ENCODE measurements around the gene P3H3. TPM values are rescaled to one million over a fixed set of nuclear protein-coding genes. Genes with fewer than 3 reads are reported as not detected.
A peak's percentile ranks its signal among the peaks of the same experiment; 100 is the strongest.

The P3H3 gene
- total and polyA plus RNA-seq, 9 of the 15 experiments (the other 6 are each of a cell fraction or from before 2014, with no cell fraction given), result 0.03 to 15.0 (median 4.8) TPM

DNA sequence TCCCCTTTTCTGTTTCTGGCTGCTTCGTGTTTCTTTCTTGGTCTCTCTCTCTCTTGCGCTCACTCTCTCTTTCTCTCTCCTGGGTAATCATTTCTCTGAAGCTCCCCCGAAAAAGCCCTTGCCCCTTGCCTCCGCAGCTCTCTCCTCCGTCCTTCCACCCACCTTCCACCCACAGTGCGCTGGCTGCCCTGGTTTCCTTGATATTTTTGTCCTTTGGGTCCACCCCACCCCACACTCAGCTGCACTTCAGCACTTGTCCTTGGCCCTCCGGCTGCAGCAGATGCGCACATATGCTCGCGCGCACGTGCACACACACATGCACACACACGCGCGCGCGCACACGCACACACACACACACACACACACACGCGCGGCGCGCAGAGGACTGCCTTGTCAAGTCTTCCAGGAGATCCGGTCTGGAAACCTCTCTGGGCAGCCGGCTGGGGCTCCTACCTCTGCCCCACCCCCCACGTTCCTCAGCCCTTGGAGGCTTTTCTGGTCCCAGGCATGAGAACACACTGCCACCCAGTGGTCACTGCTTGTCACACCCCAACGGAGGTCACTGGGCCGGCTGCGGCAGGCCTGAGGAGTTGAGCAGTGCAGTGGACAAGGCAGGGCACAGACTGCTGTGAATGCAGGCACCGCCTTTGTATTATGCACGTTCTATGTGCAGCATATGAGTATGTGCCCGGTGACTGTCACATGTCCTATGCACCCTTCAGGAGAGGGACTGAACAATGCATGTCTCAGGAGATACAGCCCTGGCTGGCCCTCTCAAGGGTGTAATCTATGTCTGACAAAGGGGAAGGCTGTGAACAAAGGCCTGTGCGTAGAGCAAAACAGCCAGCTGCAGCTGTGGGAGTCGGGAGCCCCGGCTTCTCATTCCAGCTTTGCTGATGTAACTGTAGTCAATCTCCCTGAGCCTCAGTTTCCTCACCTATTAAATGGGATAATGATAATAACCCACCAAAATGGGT lies 49.3 kb upstream of the P3H3 start (continued):
- TF ChIP-seq ESRRB (CRISPR knock-in tag; IDR thresholded peaks at IDR 0.05; ENCODE audit: borderline replicate concordance) (no peak), SMAD3 (CRISPR knock-in tag; conservative IDR thresholded peaks at IDR 0.05) (no peak), NFE2L1 (tag; IDR thresholded peaks at IDR 0.05; ENCODE audit: borderline replicate concordance, low read depth) (no peak), SMARCA5 (IDR thresholded peaks at IDR 0.05) (no peak), ELF2 (CRISPR knock-in tag; IDR thresholded peaks at IDR 0.05) (no peak), RBM17 (IDR thresholded peaks at IDR 0.05; ENCODE audit: borderline replicate concordance, low read depth, low read length) (no peak), GATAD2A (IDR thresholded peaks at IDR 0.05) (no peak), CHD1 (IDR thresholded peaks at IDR 0.05; ENCODE audit: low read length) (no peak), SMARCC2 (IDR thresholded peaks at IDR 0.05; ENCODE audit: low read depth) (no peak), MTA1 (IDR thresholded peaks at IDR 0.05; ENCODE audit: borderline replicate concordance) (peak; percentile 51; the same call in 1 of the 2 replicates), TCF7 (IDR thresholded peaks at IDR 0.05; ENCODE audit: borderline replicate concordance) (no peak), RAD51 (IDR thresholded peaks at IDR 0.05; ENCODE audit: borderline replicate concordance, low read depth) (no peak), HDGF (IDR thresholded peaks at IDR 0.05) (0 out of 2 replicates have a peak, but pooled peaks have one; percentile 76)
- TF ChIP-seq, protein P1, sequence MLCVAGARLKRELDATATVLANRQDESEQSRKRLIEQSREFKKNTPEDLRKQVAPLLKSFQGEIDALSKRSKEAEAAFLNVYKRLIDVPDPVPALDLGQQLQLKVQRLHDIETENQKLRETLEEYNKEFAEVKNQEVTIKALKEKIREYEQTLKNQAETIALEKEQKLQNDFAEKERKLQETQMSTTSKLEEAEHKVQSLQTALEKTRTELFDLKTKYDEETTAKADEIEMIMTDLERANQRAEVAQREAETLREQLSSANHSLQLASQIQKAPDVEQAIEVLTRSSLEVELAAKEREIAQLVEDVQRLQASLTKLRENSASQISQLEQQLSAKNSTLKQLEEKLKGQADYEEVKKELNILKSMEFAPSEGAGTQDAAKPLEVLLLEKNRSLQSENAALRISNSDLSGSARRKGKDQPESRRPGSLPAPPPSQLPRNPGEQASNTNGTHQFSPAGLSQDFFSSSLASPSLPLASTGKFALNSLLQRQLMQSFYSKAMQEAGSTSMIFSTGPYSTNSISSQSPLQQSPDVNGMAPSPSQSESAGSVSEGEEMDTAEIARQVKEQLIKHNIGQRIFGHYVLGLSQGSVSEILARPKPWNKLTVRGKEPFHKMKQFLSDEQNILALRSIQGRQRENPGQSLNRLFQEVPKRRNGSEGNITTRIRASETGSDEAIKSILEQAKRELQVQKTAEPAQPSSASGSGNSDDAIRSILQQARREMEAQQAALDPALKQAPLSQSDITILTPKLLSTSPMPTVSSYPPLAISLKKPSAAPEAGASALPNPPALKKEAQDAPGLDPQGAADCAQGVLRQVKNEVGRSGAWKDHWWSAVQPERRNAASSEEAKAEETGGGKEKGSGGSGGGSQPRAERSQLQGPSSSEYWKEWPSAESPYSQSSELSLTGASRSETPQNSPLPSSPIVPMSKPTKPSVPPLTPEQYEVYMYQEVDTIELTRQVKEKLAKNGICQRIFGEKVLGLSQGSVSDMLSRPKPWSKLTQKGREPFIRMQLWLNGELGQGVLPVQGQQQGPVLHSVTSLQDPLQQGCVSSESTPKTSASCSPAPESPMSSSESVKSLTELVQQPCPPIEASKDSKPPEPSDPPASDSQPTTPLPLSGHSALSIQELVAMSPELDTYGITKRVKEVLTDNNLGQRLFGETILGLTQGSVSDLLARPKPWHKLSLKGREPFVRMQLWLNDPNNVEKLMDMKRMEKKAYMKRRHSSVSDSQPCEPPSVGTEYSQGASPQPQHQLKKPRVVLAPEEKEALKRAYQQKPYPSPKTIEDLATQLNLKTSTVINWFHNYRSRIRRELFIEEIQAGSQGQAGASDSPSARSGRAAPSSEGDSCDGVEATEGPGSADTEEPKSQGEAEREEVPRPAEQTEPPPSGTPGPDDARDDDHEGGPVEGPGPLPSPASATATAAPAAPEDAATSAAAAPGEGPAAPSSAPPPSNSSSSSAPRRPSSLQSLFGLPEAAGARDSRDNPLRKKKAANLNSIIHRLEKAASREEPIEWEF (CRISPR knock-in tag; IDR thresholded peaks at IDR 0.05), result no peak
- TF ChIP-seq, protein P2, sequence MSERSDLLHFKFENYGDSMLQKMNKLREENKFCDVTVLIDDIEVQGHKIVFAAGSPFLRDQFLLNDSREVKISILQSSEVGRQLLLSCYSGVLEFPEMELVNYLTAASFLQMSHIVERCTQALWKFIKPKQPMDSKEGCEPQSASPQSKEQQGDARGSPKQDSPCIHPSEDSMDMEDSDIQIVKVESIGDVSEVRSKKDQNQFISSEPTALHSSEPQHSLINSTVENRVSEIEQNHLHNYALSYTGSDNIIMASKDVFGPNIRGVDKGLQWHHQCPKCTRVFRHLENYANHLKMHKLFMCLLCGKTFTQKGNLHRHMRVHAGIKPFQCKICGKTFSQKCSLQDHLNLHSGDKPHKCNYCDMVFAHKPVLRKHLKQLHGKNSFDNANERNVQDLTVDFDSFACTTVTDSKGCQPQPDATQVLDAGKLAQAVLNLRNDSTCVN (CRISPR knock-in tag; IDR thresholded peaks at IDR 0.05), result no peak
- TF ChIP-seq, protein P3, sequence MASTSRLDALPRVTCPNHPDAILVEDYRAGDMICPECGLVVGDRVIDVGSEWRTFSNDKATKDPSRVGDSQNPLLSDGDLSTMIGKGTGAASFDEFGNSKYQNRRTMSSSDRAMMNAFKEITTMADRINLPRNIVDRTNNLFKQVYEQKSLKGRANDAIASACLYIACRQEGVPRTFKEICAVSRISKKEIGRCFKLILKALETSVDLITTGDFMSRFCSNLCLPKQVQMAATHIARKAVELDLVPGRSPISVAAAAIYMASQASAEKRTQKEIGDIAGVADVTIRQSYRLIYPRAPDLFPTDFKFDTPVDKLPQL (IDR thresholded peaks at IDR 0.05; ENCODE audit: extremely low read depth, insufficient read length), result no peak

Data from K562 (cell line).